GM18868 (cell line): ENCODE measurements around the gene LGALSL.

Experiments
- ATAC-seq: cut with Tn5 transposase; IDR thresholded peaks from one replicate; pipeline ENCODE4 v1.9.1; 2021; ENCODE audit warnings: mild to moderate bottlenecking, moderate library complexity; ENCODE audit not compliant: unreplicated experiment

Gene LGALSL

GRCh38 chr2:64492272-64492671 lies 38.3 kb downstream of the LGALSL start:
- ATAC-seq = no peak

GRCh38 chr2:64492821-64493220 lies 38.9 kb downstream of the LGALSL start:
- no peak for ATAC-seq

- ATAC-seq = no peak
Measured at GRCh38 chr2:64493788-64494187, 39.8 kb downstream of the LGALSL start.

GRCh38 chr2:64498438-64498837 lies 44.5 kb downstream of the LGALSL start:
- ATAC-seq = no peak

- no peak for ATAC-seq
Measured at GRCh38 chr2:64500549-64500948, 46.6 kb downstream of the LGALSL start.

- no peak for ATAC-seq
Measured at GRCh38 chr2:64501946-64502345, 48.0 kb downstream of the LGALSL start.

- no peak for ATAC-seq
Measured at GRCh38 chr2:64502860-64503259, 48.9 kb downstream of the LGALSL start.

- ATAC-seq = no peak
Measured at GRCh38 chr2:64504774-64505720, 51.1 kb downstream of the LGALSL start.

GRCh38 chr2:64506686-64507085 lies 52.7 kb downstream of the LGALSL start:
- ATAC-seq = no peak
